ENCODE measurements around the gene MFSD2B. TPM values are rescaled to one million over a fixed set of nuclear protein-coding genes. Genes with fewer than 3 reads are reported as not detected.
"Not testable (repeated sequence)": the region's sequence is repeated elsewhere in the genome, so short reads cannot be mapped to it uniquely, and the experiment has no call there.

Gene MFSD2B
- total RNA-seq, 1 experiment from 2014 or later: 0.39 TPM

DNA sequence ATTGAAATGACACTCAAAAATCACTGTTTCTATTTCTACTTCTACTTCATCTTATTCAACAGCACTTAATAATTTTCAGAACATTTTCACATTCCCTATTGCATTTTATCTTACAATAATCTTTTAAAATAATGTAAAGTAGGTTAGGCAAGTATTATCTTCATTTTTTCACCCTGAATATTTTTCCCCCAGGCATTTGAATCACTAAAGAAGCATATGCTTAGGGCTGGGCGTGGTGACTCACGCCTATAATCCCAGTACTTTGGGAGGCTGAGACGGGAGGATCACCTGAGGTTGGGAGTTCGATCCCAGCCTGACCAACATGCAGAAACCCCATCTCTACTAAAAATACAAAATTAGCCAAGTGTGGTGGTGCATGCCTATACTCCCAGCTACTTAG, 30.6 kb downstream of the MFSD2B start (continued):
- TF ChIP-seq, protein P1, sequence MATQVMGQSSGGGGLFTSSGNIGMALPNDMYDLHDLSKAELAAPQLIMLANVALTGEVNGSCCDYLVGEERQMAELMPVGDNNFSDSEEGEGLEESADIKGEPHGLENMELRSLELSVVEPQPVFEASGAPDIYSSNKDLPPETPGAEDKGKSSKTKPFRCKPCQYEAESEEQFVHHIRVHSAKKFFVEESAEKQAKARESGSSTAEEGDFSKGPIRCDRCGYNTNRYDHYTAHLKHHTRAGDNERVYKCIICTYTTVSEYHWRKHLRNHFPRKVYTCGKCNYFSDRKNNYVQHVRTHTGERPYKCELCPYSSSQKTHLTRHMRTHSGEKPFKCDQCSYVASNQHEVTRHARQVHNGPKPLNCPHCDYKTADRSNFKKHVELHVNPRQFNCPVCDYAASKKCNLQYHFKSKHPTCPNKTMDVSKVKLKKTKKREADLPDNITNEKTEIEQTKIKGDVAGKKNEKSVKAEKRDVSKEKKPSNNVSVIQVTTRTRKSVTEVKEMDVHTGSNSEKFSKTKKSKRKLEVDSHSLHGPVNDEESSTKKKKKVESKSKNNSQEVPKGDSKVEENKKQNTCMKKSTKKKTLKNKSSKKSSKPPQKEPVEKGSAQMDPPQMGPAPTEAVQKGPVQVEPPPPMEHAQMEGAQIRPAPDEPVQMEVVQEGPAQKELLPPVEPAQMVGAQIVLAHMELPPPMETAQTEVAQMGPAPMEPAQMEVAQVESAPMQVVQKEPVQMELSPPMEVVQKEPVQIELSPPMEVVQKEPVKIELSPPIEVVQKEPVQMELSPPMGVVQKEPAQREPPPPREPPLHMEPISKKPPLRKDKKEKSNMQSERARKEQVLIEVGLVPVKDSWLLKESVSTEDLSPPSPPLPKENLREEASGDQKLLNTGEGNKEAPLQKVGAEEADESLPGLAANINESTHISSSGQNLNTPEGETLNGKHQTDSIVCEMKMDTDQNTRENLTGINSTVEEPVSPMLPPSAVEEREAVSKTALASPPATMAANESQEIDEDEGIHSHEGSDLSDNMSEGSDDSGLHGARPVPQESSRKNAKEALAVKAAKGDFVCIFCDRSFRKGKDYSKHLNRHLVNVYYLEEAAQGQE (IDR thresholded peaks at IDR 0.05; ENCODE audit: low read depth): no peak
- TF ChIP-seq ZNF274 (IDR thresholded peaks at IDR 0.05; ENCODE audit: low read depth, low read length): no peak
- no peak for TF ChIP-seq EZH2phosphoT487 (IDR thresholded peaks at IDR 0.05; ENCODE audit: borderline replicate concordance)
- no peak for TF ChIP-seq TCF7L2 (IDR thresholded peaks at IDR 0.05; ENCODE audit: borderline replicate concordance, extremely low read depth, insufficient read depth, insufficient read length)
- no peak for TF ChIP-seq ELF1 (IDR thresholded peaks at IDR 0.05; ENCODE audit: borderline replicate concordance, low read depth)
- no peak for TF ChIP-seq CBX3 (IDR thresholded peaks at IDR 0.05; ENCODE audit: low read depth)
- TF ChIP-seq JUND (IDR thresholded peaks at IDR 0.05): no peak
- TF ChIP-seq, protein P2, sequence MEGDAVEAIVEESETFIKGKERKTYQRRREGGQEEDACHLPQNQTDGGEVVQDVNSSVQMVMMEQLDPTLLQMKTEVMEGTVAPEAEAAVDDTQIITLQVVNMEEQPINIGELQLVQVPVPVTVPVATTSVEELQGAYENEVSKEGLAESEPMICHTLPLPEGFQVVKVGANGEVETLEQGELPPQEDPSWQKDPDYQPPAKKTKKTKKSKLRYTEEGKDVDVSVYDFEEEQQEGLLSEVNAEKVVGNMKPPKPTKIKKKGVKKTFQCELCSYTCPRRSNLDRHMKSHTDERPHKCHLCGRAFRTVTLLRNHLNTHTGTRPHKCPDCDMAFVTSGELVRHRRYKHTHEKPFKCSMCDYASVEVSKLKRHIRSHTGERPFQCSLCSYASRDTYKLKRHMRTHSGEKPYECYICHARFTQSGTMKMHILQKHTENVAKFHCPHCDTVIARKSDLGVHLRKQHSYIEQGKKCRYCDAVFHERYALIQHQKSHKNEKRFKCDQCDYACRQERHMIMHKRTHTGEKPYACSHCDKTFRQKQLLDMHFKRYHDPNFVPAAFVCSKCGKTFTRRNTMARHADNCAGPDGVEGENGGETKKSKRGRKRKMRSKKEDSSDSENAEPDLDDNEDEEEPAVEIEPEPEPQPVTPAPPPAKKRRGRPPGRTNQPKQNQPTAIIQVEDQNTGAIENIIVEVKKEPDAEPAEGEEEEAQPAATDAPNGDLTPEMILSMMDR (IDR thresholded peaks at IDR 0.05 in 2 of 3, conservative IDR thresholded peaks at IDR 0.05 in 1 of 3; ENCODE audit: borderline replicate concordance in 1 of 3, insufficient read depth in 1 of 3, low read depth in 2 of 3, low read length in 2 of 3): no peak

GRCh38 chr2:24043133-24043532, 33.2 kb downstream of the MFSD2B start:
- H2AFZ ChIP-seq (ENCODE audit: low read depth, low read length, poor library complexity, severe bottlenecking); H3K4me2 ChIP-seq (ENCODE audit: low read length); H3K27me3 ChIP-seq (ENCODE audit: insufficient read depth, low read length); ATAC-seq; POLR2A ChIA-PET; RAD21 ChIA-PET (ENCODE audit: low non-redundant PET in 1 of 2, low total read pairs in 2 of 2, uncharacterized antibody in 2 of 2, unreplicated experiment in 2 of 2); H3K9ac ChIP-seq (ENCODE audit: low read length); BruUV-seq (replicated peaks); H3K9me2 ChIP-seq (ENCODE audit: insufficient read depth); DNase-seq (ENCODE audit: low read depth, low spot score); CTCF ChIA-PET; H3K27ac ChIP-seq (ENCODE audit: low read depth, low read length); H3K4me3 ChIP-seq (replicated peaks in 1 of 2; ENCODE audit: low read depth in 1 of 2, low read length in 2 of 2); H4K20me1 ChIP-seq (ENCODE audit: insufficient read depth); intact Hi-C loops (cut with micrococcal nuclease); H3K9me3 ChIP-seq (ENCODE audit: control insufficient read depth in 1 of 2, insufficient read depth in 1 of 2, low read depth in 1 of 2, low read length in 2 of 2): not testable (repeated sequence)
- Histone ChIP-seq H3K4me1 (ENCODE audit: control insufficient read depth in 1 of 2, insufficient read depth in 2 of 2, low read length in 2 of 2) (peaks cover 10 to 14% of the 10 kb centered on the region in 2 experiments; a peak in 3 of 4 replicates), H3K36me3 (ENCODE audit: control insufficient read depth in 1 of 2, insufficient read depth in 2 of 2, low read length in 2 of 2) (peaks cover 4 to 12% of the 10 kb centered on the region in 2 experiments; a peak in 2 of 4 replicates), H3K79me2 (ENCODE audit: insufficient read depth, low read length) (peaks cover 32% of the 10 kb centered on the region)

Data from HCT116 (cell line).